Pulmonary artery endothelial cell (primary cell): ENCODE data around the gene PTOV1. TPM values are rescaled to one million over a fixed set of nuclear protein-coding genes. Genes with fewer than 3 reads are reported as not detected.
A peak's percentile ranks its signal among the peaks of the same experiment; 100 is the strongest.

Experiments used
- DNase-seq: peaks from one replicate; pipeline ENCODE4 v3.0.0-alpha.2; 2011; ENCODE audit warnings: low read depth, low spot score
- total RNA-seq: library from RNA; depleted of rRNA; stranded (reverse); fragments of >200 nt; gene quantifications from 2 replicates; pipeline ENCODE4 v1.2.3, GENCODE V29; 2014

The PTOV1 gene
- total RNA-seq, 1 donor from 2014 or later: 47.3 TPM

- DNase-seq: no peak
These were observed 22.9 kb downstream of the PTOV1 start for GRCh38 chr19:49873834-49874233.

DNA sequence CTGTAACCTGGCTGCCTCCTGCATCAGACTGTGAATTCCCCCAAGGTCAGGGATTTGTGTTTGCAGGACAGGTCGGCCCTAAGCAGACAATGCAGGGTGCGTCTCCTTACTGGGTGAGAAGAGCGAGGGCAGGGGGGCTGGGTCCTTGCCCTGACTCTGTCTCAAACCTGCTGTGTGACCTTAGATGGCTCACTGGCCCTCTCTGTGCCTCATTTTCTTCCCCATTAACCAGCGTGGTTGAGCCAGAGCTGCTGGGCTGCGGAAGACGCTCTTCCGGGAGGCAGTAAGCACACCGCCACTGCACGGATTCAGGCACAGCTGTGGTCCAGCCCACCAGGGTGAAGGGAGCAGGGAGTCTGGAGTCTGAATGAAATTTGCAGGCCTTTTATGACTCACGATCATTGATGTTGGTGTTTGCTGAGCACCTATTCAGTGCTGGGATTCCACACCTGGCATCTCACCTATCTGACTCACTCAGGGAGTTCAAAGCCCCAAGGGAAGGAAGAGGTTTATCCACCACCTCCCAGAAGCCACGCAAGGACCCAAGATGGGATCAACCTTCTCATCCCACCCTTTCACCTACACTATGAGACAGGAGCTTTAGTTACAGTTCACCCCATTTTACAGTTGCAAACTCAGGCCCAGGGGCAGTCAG, 23.7 kb downstream of the PTOV1 start:
- no peak for DNase-seq

DNA sequence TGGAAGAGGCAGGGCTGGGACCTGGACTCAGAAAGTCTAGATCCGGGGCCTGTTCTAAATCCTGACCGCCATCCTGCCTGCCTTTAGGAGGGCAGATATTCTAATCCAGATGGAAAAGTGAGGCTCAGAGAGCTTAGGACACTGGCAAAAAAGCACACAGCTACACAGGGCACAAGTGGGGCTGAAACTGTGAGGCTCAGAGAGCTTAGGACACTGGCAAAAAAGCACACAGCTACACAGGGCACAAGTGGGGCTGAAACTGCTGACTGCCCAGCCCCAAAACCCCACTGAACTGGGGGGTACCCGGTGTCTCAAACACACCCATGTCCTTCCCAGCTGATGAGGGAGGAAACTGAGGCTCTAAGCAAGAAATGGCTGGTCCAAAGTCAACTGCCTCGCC, 24.2 kb downstream of the PTOV1 start:
- no peak for DNase-seq

- DNase-seq: no peak
These were observed 25.0 kb downstream of the PTOV1 start for GRCh38 chr19:49875857-49876421.

- DNase-seq: peak; percentile 98
These were observed 25.6 kb downstream of the PTOV1 start for GRCh38 chr19:49876422-49877019.

DNA sequence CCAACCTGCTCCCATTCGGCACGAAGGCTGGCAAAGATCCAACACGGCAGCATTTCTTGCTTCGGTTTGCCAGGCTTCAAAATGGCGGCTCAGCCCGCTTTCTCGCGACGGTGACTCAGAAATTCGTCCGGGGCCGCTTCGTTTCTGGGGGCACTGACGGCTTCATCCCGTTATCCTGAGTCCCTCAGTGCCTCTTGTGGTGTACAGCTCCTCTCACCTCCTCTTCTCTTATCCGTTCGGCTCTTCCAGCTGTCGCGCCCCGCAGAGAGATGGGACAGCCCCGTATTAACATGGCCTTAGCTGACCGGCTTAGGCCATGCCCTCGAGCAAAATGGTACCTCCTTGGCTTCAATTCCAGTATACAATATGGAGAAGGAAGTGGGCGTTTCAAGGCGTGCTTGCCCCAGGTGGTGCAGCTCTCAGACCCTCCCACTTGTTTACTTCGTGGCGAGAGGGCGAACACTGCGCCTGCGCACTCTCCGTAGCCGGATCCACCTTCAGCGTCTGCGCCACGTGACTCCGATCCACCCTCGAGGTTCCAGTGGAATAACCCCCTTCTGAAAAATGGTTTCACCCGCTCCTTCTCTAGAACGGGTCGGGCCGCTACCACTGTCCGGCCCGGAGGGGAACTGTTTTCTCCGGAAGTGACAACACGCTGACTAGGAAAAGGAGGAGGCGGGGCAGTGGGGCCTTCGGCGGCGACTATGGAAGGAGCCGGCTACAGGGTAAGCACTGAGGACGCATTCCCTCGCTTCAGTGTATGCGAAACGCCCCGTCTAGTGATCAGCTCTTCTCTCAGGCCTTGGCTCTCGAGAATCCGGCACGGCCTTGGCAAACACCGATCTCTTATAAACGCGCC, 26.3 kb downstream of the PTOV1 start, which contains the start of the genes AKT1S1 and TBC1D17:
Gene AKT1S1 (minus strand): TSS at position 336 of the 859 bp plus-strand sequence. CDS start 4,060 bp downstream, outside the sequence.
Gene TBC1D17 (plus strand): TSS at position 683 of the 859 bp plus-strand sequence. CDS start 22 bp downstream, at position 705.
- peak; percentile 99 for DNase-seq

DNA sequence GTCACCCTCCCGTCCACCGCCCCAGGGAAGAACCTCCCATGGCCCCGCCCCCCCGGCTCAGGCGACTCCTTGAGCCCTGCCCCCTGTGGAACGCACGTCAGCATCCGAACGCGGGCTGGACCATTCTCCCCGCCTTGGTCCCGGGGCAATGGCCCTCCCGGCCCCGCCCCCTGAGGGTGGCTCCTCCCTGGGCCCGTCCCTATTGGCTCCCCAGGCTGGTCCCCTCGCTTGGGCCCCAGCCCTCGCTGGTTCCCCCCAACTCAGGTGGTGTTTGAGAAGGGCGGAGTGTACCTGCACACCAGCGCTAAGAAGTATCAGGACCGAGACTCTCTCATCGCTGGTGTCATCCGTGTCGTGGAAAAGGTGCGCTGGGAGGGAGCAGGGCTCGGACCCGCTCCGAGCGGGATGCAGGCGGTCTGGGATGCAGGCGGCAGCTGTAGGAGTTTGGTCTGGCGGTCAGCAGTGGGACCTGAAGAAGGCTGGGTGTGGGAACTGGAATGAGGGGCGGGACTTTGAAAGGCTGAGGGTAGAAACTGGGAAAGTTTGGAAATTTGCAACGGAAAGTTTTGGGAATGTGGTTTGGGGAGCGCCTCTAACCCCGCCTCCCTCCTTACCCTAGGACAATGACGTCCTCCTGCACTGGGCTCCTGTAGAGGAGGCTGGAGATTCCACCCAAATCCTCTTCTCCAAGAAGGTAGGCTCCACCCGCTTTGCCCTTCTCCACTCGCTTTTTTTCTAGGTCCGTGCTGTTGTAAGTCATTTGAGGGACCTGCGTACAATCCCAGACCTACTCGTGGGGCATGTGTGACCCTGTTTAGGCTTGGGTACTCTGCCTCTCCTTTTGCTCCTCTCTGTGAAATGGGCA, 27.2 kb downstream of the PTOV1 start:
- DNase-seq: peak; percentile 90

- DNase-seq: no peak
These were observed 27.7 kb downstream of the PTOV1 start for GRCh38 chr19:49878744-49879070.

DNA sequence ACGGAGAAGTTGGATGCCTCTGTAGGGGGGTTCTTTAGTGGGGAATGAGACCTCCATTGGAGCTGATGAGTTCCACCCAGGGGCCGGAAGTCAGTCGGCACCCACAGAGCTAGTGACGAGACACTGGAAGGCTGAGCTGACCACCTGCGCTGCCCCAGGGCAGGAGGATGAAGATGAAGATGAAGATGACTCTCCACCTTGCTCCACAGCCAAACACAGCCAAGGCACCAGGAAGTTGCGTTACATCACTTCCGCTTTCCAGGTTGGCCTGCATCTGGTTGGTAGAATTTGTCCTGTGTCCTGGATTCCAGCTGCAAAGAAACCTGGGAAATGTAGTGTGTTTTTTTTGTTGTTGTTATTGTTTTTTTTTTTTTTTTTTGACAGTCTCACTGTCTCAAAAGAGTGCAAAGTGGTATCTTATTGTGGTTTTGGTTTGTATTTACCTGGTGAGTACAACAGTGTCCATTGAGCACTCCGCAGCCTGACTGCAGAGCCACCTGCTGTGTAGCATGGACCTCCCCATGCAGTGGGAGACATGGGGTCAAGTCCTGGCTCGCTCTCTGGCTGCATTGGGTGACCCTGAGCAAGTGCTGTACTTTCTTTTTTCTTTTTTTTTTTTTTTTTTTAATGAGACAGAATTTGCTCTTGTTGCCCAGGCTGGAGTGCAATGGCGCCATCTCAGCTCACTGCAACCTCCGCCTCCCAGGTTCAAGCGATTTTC, 28.4 kb downstream of the PTOV1 start:
- DNase-seq: no peak

DNA sequence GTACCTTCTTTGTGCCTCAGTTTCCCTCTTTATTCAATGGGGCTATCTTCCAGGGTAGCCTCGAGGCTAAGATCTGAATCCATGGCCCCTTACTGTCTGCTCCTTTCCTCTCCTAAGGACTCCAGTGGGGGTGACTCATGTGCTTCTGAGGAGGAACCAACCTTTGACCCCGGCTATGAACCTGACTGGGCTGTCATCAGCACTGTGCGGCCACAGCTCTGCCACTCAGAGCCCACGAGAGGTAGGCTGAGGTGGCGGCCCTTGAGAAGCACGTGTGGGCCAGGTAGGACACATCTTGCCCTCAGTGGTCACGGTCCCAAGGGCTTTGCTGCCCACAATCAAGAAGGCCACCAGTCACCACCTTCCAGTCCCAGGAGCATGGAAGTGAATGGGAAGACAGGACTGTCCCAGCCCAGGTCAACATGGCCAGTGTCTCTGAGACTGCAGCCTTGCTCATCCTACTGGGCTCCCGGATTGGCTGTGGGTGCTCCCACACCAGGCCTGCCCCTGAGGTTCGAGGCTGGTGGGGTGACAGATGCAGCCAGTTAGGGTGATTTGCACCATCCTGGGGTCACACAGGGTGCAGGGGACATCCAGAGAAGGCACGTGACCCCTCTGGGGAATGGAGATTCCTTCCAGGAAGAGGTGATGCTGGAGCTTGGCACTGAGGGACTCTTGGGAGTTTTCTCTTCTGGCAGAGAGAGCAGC, 29.4 kb downstream of the PTOV1 start:
- DNase-seq: no peak

- DNase-seq: no peak
These were observed 30.2 kb downstream of the PTOV1 start for GRCh38 chr19:49881186-49881585.

GRCh38 chr19:49881672-49882394, 30.9 kb downstream of the PTOV1 start:
- no peak for DNase-seq

GRCh38 chr19:49882643-49883042, 31.7 kb downstream of the PTOV1 start:
- no peak for DNase-seq

GRCh38 chr19:49883094-49883493, 32.1 kb downstream of the PTOV1 start:
- no peak for DNase-seq

DNA sequence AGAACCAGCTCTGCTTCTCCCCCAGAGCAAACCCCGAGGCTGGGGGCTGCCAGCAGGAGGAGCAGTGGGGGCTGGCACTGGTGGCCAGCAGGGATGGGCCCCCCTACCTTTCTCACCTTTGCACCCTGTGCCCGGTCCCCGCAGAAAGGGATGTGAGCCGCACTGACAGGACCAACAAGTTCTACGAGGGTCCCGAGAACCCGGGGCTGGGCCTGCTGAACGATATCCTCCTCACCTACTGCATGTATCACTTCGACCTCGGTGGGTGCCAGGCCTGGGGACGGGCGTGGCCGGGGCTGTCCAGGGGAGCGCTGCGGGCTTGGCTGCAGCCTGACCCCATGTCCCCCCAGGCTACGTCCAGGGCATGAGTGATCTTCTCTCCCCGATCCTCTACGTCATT, 33.1 kb downstream of the PTOV1 start:
- DNase-seq: no peak

DNA sequence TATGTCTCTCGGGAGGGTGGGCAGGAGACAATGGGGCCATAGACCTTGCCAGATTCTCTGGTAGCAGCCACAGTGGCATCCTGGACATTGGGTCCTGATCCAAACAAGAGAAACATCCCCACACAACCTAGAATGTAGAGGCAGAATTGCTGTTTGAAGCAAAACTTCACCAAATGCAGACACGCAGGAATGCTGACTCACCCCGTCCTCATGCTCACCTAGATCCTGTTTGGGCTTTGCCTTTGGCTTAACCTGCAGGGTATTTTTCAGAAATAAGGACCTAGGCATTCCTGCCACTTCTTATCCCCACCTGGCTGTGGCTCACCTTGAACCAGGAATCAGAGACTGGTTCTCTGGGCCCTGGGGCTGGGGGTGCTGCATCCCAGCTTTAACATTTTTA, 33.8 kb downstream of the PTOV1 start:
- DNase-seq: no peak

DNA sequence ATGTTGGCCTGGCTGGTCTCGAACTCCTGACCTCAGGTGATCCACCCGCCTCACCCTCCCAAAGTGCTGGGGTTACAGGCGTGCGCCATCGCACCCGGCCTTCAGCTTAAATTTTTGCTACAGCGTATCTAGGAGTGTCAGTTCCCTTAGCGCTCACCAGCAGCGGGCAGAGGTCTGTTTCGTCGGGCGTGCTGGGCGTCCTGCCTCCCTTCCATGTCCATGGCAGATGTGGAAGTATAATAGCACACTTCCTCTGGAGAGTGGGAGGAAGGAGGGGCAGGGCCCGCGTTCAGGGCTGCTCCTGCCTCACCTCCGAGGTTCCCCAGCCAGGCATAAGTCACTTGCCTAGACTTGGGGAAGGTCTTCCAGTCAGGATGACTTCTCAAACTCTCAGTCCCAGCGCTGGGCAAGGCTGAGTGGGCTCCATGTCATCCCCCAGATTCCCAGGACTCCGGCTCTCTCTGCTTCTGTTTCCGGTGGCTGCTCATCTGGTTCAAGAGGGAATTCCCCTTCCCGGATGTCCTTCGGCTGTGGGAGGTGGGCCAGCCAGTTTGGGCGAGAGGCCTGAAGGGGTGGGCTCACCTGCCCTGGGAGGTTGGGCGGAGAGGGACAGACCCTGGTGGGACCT, 36.2 kb downstream of the PTOV1 start:
- no peak for DNase-seq

DNA sequence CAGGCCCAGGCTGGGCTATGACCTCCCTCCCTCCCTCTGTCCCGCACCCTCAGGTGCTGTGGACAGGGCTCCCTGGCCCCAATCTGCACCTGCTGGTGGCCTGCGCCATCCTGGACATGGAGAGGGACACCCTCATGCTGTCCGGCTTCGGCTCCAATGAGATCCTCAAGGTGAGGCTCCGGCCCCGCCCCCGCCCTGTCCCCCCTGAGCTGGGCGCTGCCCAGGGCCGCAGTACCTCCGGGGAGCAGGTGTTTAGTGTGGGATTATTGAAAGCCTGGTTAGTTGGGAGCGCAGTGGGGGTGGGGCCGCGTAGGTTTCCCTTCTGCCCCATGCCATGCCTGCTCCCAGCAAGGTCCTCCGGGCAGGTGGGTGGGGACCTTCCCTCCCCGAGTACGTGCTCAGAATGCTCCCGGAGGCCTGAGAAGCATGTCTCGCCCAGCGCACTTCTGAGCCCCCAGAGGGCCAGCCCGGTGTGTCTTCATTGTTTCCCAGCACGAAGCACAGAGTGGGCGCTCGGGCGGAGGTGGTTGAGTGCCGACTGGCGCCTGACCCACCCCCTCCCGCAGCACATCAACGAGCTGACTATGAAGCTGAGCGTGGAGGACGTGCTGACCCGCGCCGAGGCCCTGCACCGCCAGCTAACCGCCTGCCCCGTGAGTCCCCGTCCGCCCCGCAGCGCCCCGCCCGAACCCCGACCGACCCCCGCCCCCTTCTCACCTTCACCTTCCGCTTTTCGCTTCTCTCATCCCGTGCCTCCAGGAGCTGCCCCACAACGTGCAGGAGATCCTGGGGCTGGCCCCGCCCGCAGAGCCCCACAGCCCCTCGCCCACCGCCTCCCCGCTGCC, 36.9 kb downstream of the PTOV1 start:
- DNase-seq: no peak
